IMR-90 (cell line): ENCODE data around the gene ITPR3. TPM values are rescaled to one million over a fixed set of nuclear protein-coding genes. Genes with fewer than 3 reads are reported as not detected.

Experiments
- ATAC-seq: fragments of 200-7000 bp; cut with Tn5 transposase; 2 replicates; pipeline ENCODE4 v1.9.1; 2020; ENCODE audit warnings: low read depth, mild to moderate bottlenecking, moderate library complexity
- BruUV-seq: library from RNA; stranded (reverse); fragments of 400-500 nt; replicated peaks from 2 replicates; lab custom pipeline; 2021; lab: Mats Ljungman, UMichigan
- CTCF ChIA-PET: fragments of 300-600 bp; formaldehyde crosslinking; extraction: SDS; loops from one replicate; lab custom pipeline; 2021; ENCODE audit warnings: antibody characterized with exemption; lab: Yijun Ruan, JAX
- POLR2A ChIA-PET: fragments of 300-600 bp; sonication (Branson Sonifier 250); formaldehyde crosslinking; loops from one replicate; lab custom pipeline; 2022; ENCODE audit warnings: antibody characterized with exemption; ENCODE audit not compliant: unreplicated experiment; lab: Charles Lee
- DNase-seq: peaks from one replicate; pipeline ENCODE4 v3.0.0; 2013
- H2AFZ ChIP-seq: replicated peaks from 2 replicates; pipeline ENCODE3; 2013; ENCODE audit warnings: low read length, mild to moderate bottlenecking; ENCODE audit not compliant: poor library complexity
- H2AK5ac ChIP-seq: 2 replicates; pipeline ENCODE4 v1.6.1; 2013; ENCODE audit warnings: low read depth, low read length, inconsistent platforms
- H2AK9ac ChIP-seq: replicated peaks from 2 replicates; pipeline ENCODE3; 2013; ENCODE audit warnings: mild to moderate bottlenecking, low read depth, low read length, moderate library complexity; ENCODE audit not compliant: poor library complexity
- H2BK120ac ChIP-seq: 2 replicates; pipeline ENCODE4 v1.6.1; 2013; ENCODE audit warnings: low read depth, low read length, inconsistent platforms
- H2BK15ac ChIP-seq: 3 replicates; pipeline ENCODE4 v1.6.1; 2013; ENCODE audit warnings: low read depth, low read length, inconsistent platforms
- H2BK20ac ChIP-seq: 2 replicates; pipeline ENCODE4 v1.6.1; 2013; ENCODE audit warnings: low read depth, mild to moderate bottlenecking, inconsistent platforms, low read length, moderate library complexity
- H2BK5ac ChIP-seq: 2 replicates; pipeline ENCODE4 v1.6.1; 2013; ENCODE audit warnings: mild to moderate bottlenecking, low read depth, low read length, inconsistent platforms; ENCODE audit not compliant: poor library complexity, severe bottlenecking
- H3K14ac ChIP-seq: replicated peaks from 2 replicates; pipeline ENCODE4 v1.6.1; 2013; ENCODE audit warnings: low read depth, low read length, inconsistent platforms
- H3K18ac ChIP-seq: 2 replicates; pipeline ENCODE4 v1.6.1; 2013; ENCODE audit warnings: low read depth, low read length, control low read depth
- H3K23ac ChIP-seq: 2 replicates; pipeline ENCODE4 v1.6.1; 2013; ENCODE audit warnings: low read depth, low read length, inconsistent platforms
- H3K27ac ChIP-seq: 2 replicates; pipeline ENCODE4 v1.5.1; 2013; ENCODE audit warnings: mild to moderate bottlenecking, control low read depth, low read length; ENCODE audit not compliant: insufficient read depth
- H3K27me3 ChIP-seq: 2 replicates; pipeline ENCODE4 v1.6.1; 2013; ENCODE audit warnings: low read length; ENCODE audit not compliant: control insufficient read depth, insufficient read depth
- H3K36me3 ChIP-seq: 2 replicates; pipeline ENCODE4 v1.6.1; 2013; ENCODE audit warnings: low read length, mixed read lengths; ENCODE audit not compliant: control insufficient read depth, insufficient read depth
- H3K4ac ChIP-seq: 2 replicates; pipeline ENCODE4 v1.6.1; 2013; ENCODE audit warnings: low read depth, low read length, inconsistent platforms
- H3K4me1 ChIP-seq: 2 replicates; pipeline ENCODE4 v1.6.1; 2013; ENCODE audit warnings: low read length, mixed read lengths; ENCODE audit not compliant: control insufficient read depth, insufficient read depth
- H3K4me2 ChIP-seq: 2 replicates; pipeline ENCODE4 v1.6.1; 2013; ENCODE audit warnings: low read depth, mild to moderate bottlenecking, control low read depth, low read length, moderate library complexity
- H3K4me3 ChIP-seq: 2 replicates; pipeline ENCODE4 v1.5.1; 2013; ENCODE audit warnings: low read depth, mild to moderate bottlenecking, control low read depth, low read length, moderate library complexity; ENCODE audit not compliant: insufficient read depth
- H3K56ac ChIP-seq: 2 replicates; pipeline ENCODE4 v1.6.1; 2013; ENCODE audit warnings: low read length, inconsistent platforms; ENCODE audit not compliant: insufficient read depth; ENCODE audit errors: extremely low read depth
- H3K79me1 ChIP-seq, 2 experiments: 2 replicates each; pipeline ENCODE4 v1.6.1; 2013; ENCODE audit warnings: low read length in 2 of 2, inconsistent platforms in 1 of 2, low read depth in 1 of 2
- H3K9ac ChIP-seq: 2 replicates; pipeline ENCODE4 v1.6.1; 2013; ENCODE audit warnings: low read depth, low read length, control low read depth
- H3K9me1 ChIP-seq: 2 replicates; pipeline ENCODE4 v1.6.1; 2013; ENCODE audit warnings: low read length, inconsistent platforms; ENCODE audit not compliant: insufficient read depth
- H3K9me3 ChIP-seq: 2 replicates; pipeline ENCODE4 v1.6.1; 2013; ENCODE audit warnings: low read length; ENCODE audit not compliant: control insufficient read depth, insufficient read depth
- H4K20me1 ChIP-seq: 2 replicates; pipeline ENCODE4 v1.6.1; 2013; ENCODE audit warnings: low read length, inconsistent platforms; ENCODE audit not compliant: insufficient read depth
- H4K5ac ChIP-seq: 2 replicates; pipeline ENCODE4 v1.6.1; 2013; ENCODE audit warnings: mild to moderate bottlenecking, low read depth, low read length, control low read depth
- H4K8ac ChIP-seq, 2 experiments: 2 replicates each; pipeline ENCODE4 v1.6.1; 2013; ENCODE audit warnings: low read depth in 2 of 2, low read length in 2 of 2, control low read depth in 1 of 2, inconsistent platforms in 1 of 2
- H4K91ac ChIP-seq: 2 replicates; pipeline ENCODE4 v1.6.1; 2013; ENCODE audit warnings: low read depth, low read length, inconsistent platforms; ENCODE audit not compliant: insufficient read depth
- BHLHE40 ChIP-seq: fragments of 150-350 bp; IDR thresholded peaks from 2 replicates; pipeline ENCODE4 v1.6.1; 2016; ENCODE audit warnings: mild to moderate bottlenecking, low read depth, low read length
- CEBPB ChIP-seq: IDR thresholded peaks from 2 replicates; pipeline ENCODE4 v1.6.1; 2012; ENCODE audit warnings: low read depth, low read length, improper control_type of control experiment
- CHD1 ChIP-seq: IDR thresholded peaks from 2 replicates; pipeline ENCODE4 v1.6.1; 2012; ENCODE audit warnings: low read depth, low read length, improper control_type of control experiment
- FOS ChIP-seq: fragments of 150-350 bp; IDR thresholded peaks from 2 replicates; pipeline ENCODE4 v1.6.1; 2016; ENCODE audit warnings: low read depth, low read length
- MAFK ChIP-seq: IDR thresholded peaks from 2 replicates; pipeline ENCODE4 v1.6.1; 2012; ENCODE audit warnings: low read depth, low read length, improper control_type of control experiment
- MAZ ChIP-seq: IDR thresholded peaks from 2 replicates; pipeline ENCODE4 v1.6.1; 2012; ENCODE audit warnings: low read depth, mild to moderate bottlenecking, low read length, improper control_type of control experiment, moderate library complexity, borderline replicate concordance
- MXI1 ChIP-seq: IDR thresholded peaks from 2 replicates; pipeline ENCODE4 v1.6.1; 2012; ENCODE audit warnings: low read depth, mild to moderate bottlenecking, low read length, moderate library complexity, borderline replicate concordance
- POLR2A ChIP-seq: IDR thresholded peaks from 2 replicates; pipeline ENCODE4 v1.6.1; 2012; ENCODE audit warnings: mild to moderate bottlenecking, low read depth, low read length
- RAD21 ChIP-seq: IDR thresholded peaks from 2 replicates; pipeline ENCODE4 v1.6.1; 2012; ENCODE audit warnings: low read length, improper control_type of control experiment
- RFX5 ChIP-seq: IDR thresholded peaks from 2 replicates; pipeline ENCODE4 v1.8.0; 2012; ENCODE audit warnings: low read depth, mild to moderate bottlenecking, low read length, moderate library complexity
- SMC3 ChIP-seq: fragments of 150-350 bp; IDR thresholded peaks from 2 replicates; pipeline ENCODE4 v1.6.1; 2016; ENCODE audit warnings: low read depth, mild to moderate bottlenecking, antibody characterized with exemption, low read length, moderate library complexity
- USF2 ChIP-seq: fragments of 150-350 bp; IDR thresholded peaks from 2 replicates; pipeline ENCODE4 v1.6.1; 2017; ENCODE audit warnings: mild to moderate bottlenecking, antibody characterized with exemption, low read length, low read depth
- whole genome bisulfite sequencing, 2 experiments: methylation state at CpG; one replicate each; pipeline versions ENCODE4 v1.1.5 to v1.1.7; 2013; ENCODE audit warnings: missing lambda C conversion rate in 2 of 2; ENCODE audit not compliant: insufficient read length in 1 of 2; ENCODE audit errors: extremely low coverage in 2 of 2; 5-methylcytosine and 5-hydroxymethylcytosine counted together
- dilution Hi-C: fragments of 300-500 bp; cut with HindIII; formaldehyde crosslinking; loops from one replicate; pipeline ENCODE4 v1.14.3; 2018; ENCODE audit warnings: low sequenced_read_pairs; ENCODE audit not compliant: unreplicated experiment
- in situ Hi-C: fragments of 300-500 bp; cut with MboI; formaldehyde crosslinking; loops from 3 replicates; pipeline ENCODE4 v1.14.3; 2019; ENCODE audit warnings: low sequenced_read_pairs, inconsistent platforms, mixed read lengths
- intact Hi-C: fragments of 100-400 bp; cut with micrococcal nuclease; formaldehyde crosslinking; loops from 2 replicates; pipeline ENCODE4 v1.10.0; 2022
- polyA plus RNA-seq, 3 experiments: library from polyadenylated mRNA; depleted of rRNA; stranded (reverse); fragments of >200 nt; gene quantifications; 2 replicates each; pipeline ENCODE4 v1.2.3, GENCODE V29; 2012; ENCODE audit warnings: low replicate concordance in 1 of 3
- total RNA-seq: library from RNA; depleted of rRNA; stranded (reverse); fragments of >200 nt; gene quantifications from 2 replicates; pipeline ENCODE4 v1.2.3, GENCODE V29; 2012

The ITPR3 gene
- total and polyA plus RNA-seq, 2 of the 4 experiments (the other 2 are of a cell fraction) = 1.6 to 3.7 TPM

GRCh38 chr6:33634946-33635345 is 13.8 kb downstream of the ITPR3 start:
- Histone ChIP-seq H3K79me1 (peaks cover 0 to 17% of the 10 kb centered on the region in 2 experiments; a peak in 1 of 4 replicates), H3K27ac (no peak overlapping the region), H3K9me3 (no peaks in the 10 kb centered on the region), H2AK5ac (no peak overlapping the region), H3K4ac (no peak overlapping the region), H2BK20ac (no peak overlapping the region), H2AFZ (no peak overlapping the region), H4K20me1 (no peaks in the 10 kb centered on the region), H3K27me3 (peaks cover 2% of the 10 kb centered on the region; the same call in 1 of the 2 replicates), H2AK9ac (no peak overlapping the region), H3K4me1 (peaks cover 5% of the 10 kb centered on the region; the same call in 1 of the 2 replicates), H4K8ac (no peak overlapping the region), H3K14ac (no peak overlapping the region), H3K36me3 (no peaks in the 10 kb centered on the region), H3K9ac (no peak overlapping the region), H4K91ac (no peak overlapping the region), H2BK120ac (no peak overlapping the region), H3K9me1 (peaks cover 18% of the 10 kb centered on the region), H2BK15ac (no peak overlapping the region), H3K4me2 (no peak overlapping the region), H2BK5ac (no peak overlapping the region), H3K4me3 (no peak overlapping the region), H3K18ac (no peak overlapping the region), H4K5ac (no peak overlapping the region), H3K56ac (no peak overlapping the region), H3K23ac (no peak overlapping the region)
- in situ Hi-C loops (no loop called here), dilution Hi-C loops (no loop called here), intact Hi-C loops (no loop called here)
- CTCF ChIA-PET = interaction anchor here (1.4 kb wide), 1 partner anchor 45 kb away, joined by 4 read pairs; no protein-coding TSS in a partner anchor
- POLR2A ChIA-PET = no interaction called here
- TF ChIP-seq SMC3 = no peak
- TF ChIP-seq RFX5 = no peak
- no peak for TF ChIP-seq RAD21
- no peak for TF ChIP-seq CHD1
- TF ChIP-seq MXI1 = no peak
- no peak for TF ChIP-seq FOS
- TF ChIP-seq USF2 = no peak
- TF ChIP-seq BHLHE40 = no peak
- TF ChIP-seq MAFK = no peak
- no peak for TF ChIP-seq CEBPB
- TF ChIP-seq POLR2A = no peak
- no peak for TF ChIP-seq MAZ
- no TSS peak for BruUV-seq
- no peak for DNase-seq
- 78% methylated on average over 3 of the region's 8 CpGs; no CpG with 5 or more reads in 1 of the 2 experiments for WGBS, 2 experiments
- no peak for ATAC-seq
